ENCODE results near the gene AKR1C3. TPM values are rescaled to one million over a fixed set of nuclear protein-coding genes. Genes with fewer than 3 reads are reported as not detected.

The AKR1C3 gene
- total and polyA plus RNA-seq, 2 experiments from 2014 or later = 53.5 to 54.6 TPM

GRCh38 chr10:5064656-5065055 is 29.6 kb upstream of the AKR1C3 start:
- no peak overlapping the region for H3K4me3 ChIP-seq
- H2AFZ ChIP-seq = no peak overlapping the region
- H3K9me2 ChIP-seq (replicated peaks; ENCODE audit: insufficient read depth) = no peaks in the 10 kb centered on the region
- no peaks in the 10 kb centered on the region for H3K79me2 ChIP-seq
- WGBS (ENCODE audit: low lambda C conversion rate, missing lambda C conversion rate) = 91% methylated on average over 1 of the region's 1 CpG
- H3K4me2 ChIP-seq = no peak overlapping the region
- H3K27me3 ChIP-seq = no peaks in the 10 kb centered on the region
- TF ChIP-seq CTCF (IDR thresholded peaks at IDR 0.05; ENCODE audit: poor library complexity) (no peak), EZH2phosphoT487 (IDR thresholded peaks at IDR 0.05; ENCODE audit: low read depth, severe bottlenecking, unreplicated experiment) (no peak), EZH2 (IDR thresholded peaks at IDR 0.05; ENCODE audit: borderline replicate concordance) (no peak)
- no peaks in the 10 kb centered on the region for H3K9me3 ChIP-seq (ENCODE audit: low read depth)
- H3K27ac ChIP-seq = no peak overlapping the region
- H4K20me1 ChIP-seq (ENCODE audit: insufficient read depth, poor library complexity, severe bottlenecking) = no peaks in the 10 kb centered on the region
- DNase-seq (ENCODE audit: low spot score) = no peak
- H3K4me1 ChIP-seq (ENCODE audit: insufficient read depth) = no peaks in the 10 kb centered on the region
- H3K36me3 ChIP-seq (replicated peaks; ENCODE audit: insufficient read depth, low read depth) = no peaks in the 10 kb centered on the region

GRCh38 chr10:5068274-5068984 is 25.8 kb upstream of the AKR1C3 start:
- H4K20me1 ChIP-seq (ENCODE audit: insufficient read depth, poor library complexity, severe bottlenecking) = no peaks in the 10 kb centered on the region
- no peak overlapping the region for H3K27ac ChIP-seq
- H3K27me3 ChIP-seq = no peaks in the 10 kb centered on the region
- H3K4me1 ChIP-seq (ENCODE audit: insufficient read depth) = peaks cover 24% of the 10 kb centered on the region
- TF ChIP-seq EZH2phosphoT487 (IDR thresholded peaks at IDR 0.05; ENCODE audit: low read depth, severe bottlenecking, unreplicated experiment) = no peak
- no peak for TF ChIP-seq EZH2 (IDR thresholded peaks at IDR 0.05; ENCODE audit: borderline replicate concordance)
- TF ChIP-seq CTCF (IDR thresholded peaks at IDR 0.05; ENCODE audit: poor library complexity) = no peak
- H3K4me3 ChIP-seq = no peak overlapping the region
- H2AFZ ChIP-seq = no peak overlapping the region
- H3K9me3 ChIP-seq (ENCODE audit: low read depth) = no peaks in the 10 kb centered on the region
- H3K36me3 ChIP-seq (replicated peaks; ENCODE audit: insufficient read depth, low read depth) = no peaks in the 10 kb centered on the region
- no peaks in the 10 kb centered on the region for H3K79me2 ChIP-seq
- 80% methylated on average over 1 of the region's 1 CpG for WGBS (ENCODE audit: low lambda C conversion rate, missing lambda C conversion rate)
- DNase-seq (ENCODE audit: low spot score) = no peak
- no peak overlapping the region for H3K4me2 ChIP-seq
- no peaks in the 10 kb centered on the region for H3K9me2 ChIP-seq (replicated peaks; ENCODE audit: insufficient read depth)

- H3K4me3 ChIP-seq = no peak overlapping the region
- no peaks in the 10 kb centered on the region for H4K20me1 ChIP-seq (ENCODE audit: insufficient read depth, poor library complexity, severe bottlenecking)
- H3K4me1 ChIP-seq (ENCODE audit: insufficient read depth) = peaks cover 24% of the 10 kb centered on the region
- H3K27ac ChIP-seq = peak overlapping the region; percentile 95
- no peak for TF ChIP-seq EZH2phosphoT487 (IDR thresholded peaks at IDR 0.05; ENCODE audit: low read depth, severe bottlenecking, unreplicated experiment)
- H3K36me3 ChIP-seq (replicated peaks; ENCODE audit: insufficient read depth, low read depth) = no peaks in the 10 kb centered on the region
- no peak for DNase-seq (ENCODE audit: low spot score)
- no peaks in the 10 kb centered on the region for H3K9me2 ChIP-seq (replicated peaks; ENCODE audit: insufficient read depth)
- H3K4me2 ChIP-seq = peak overlapping the region; percentile 43
- H3K27me3 ChIP-seq = no peaks in the 10 kb centered on the region
- no peaks in the 10 kb centered on the region for H3K79me2 ChIP-seq
- H3K9me3 ChIP-seq (ENCODE audit: low read depth) = no peaks in the 10 kb centered on the region
- peak overlapping the region; percentile 7 for H2AFZ ChIP-seq
Observed at GRCh38 chr10:5070648-5071410, 23.4 kb upstream of the AKR1C3 start.

Data from hepatocyte (in vitro differentiated cells).